ENCODE measurements around the gene USP11.

Gene USP11

DNA sequence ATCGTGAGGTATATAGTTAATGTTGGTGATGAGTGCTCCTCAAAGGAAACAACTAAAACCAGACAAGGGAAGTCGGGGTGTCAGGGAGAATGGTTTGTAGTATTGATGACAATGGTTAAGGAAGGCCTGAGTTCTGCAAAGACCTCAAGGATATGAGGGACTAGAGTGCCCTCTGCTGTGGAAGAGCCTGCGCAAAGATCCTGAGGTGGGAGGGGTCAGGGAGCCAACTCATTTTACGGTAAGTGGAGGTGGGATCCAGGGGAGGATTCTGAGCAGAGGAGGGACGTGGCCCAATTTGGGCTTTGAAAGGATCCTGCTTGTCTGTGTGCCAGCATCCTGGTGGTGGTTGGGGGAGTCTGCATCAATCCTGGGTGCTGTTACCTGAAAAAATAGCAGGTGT is 27.8 kb upstream of the USP11 start:
- no peak for DNase-seq

- DNase-seq: no peak
These were observed 26.5 kb upstream of the USP11 start for GRCh38 chrX:47206316-47206715.

DNA sequence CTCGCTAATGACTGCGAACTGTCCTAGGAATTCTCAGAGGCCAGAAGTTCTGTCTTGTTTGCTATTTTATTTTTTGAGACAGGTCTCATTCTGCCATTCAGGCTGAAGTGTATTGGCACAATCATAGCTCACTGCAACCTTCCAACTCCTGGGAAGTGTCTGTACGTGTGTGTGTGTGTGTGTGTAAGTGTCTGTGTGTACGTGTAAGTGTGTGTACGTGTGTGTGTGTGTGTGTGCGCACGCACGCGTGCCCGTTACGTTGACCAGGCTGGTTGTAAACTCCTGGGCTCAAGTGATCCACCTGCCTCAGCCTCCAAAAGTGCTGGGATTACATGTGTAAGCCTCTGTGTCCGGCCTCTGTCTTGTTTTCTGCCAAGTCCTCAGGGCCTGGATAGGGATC is 24.7 kb upstream of the USP11 start:
- DNase-seq: no peak

DNA sequence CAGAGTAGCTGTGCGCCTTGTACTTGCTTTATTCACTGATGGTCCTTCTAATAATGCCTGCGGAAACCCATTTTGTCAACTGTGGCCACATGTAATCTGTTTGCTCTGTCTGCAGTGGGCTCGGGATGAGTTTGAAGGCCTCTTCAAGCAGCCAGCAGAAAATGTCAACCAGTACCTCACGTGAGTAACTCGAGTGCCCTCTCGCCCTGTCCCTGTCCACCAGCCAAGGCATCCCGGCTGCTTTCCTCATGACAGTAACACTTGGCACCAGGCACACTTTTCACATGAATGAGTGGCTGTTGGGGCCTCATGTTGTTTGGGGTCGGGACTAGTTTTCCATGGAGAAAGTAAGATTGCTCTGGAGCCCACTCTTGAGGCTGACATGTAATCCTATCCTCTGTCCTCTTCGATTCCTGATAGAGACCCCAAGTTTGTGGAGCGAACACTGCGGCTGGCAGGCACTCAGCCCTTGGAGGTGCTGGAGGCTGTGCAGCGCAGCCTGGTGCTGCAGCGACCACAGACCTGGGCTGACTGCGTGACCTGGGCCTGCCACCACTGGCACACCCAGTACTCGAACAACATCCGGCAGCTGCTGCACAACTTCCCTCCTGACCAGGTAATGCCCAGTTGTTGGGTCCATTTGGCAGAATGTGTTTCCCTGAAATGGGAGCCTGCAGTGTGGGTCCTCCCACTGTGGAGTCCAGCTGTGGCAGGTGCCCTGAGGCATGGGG is 23.1 kb upstream of the USP11 start:
- DNase-seq: no peak

GRCh38 chrX:47210661-47211425 is 22.0 kb upstream of the USP11 start:
- no peak for DNase-seq

DNA sequence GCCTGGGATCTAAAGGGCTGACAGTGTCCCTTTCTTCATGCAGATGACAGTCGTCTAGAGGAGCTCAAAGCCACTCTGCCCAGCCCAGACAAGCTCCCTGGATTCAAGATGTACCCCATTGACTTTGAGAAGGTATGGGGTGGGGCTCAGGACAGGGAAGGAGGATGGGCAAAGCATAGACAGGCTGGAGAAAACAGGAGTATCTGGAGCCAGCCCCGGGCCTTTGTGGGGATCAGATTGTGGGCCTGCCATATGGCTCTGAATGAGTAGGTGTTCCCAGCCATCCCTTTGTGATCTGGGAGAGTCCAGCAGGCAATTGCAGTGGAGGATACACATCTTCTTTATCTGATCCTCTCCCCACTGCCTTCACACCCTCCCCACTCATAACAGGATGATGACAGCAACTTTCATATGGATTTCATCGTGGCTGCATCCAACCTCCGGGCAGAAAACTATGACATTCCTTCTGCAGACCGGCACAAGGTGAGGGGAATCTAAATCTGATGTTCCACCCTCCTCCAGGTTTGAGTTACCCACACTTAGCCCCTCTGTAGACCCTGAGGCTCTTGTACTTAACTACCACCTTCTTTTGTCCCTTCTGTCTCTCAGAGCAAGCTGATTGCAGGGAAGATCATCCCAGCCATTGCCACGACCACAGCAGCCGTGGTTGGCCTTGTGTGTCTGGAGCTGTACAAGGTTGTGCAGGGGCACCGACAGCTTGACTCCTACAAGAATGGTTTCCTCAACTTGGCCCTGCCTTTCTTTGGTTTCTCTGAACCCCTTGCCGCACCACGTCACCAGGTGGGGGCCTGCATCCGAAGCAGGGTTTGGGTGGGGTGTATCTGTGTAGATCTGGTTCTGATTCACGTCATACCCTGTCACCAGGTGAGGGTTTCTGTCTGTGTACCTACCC is 20.2 kb upstream of the USP11 start:
- no peak for DNase-seq

DNA sequence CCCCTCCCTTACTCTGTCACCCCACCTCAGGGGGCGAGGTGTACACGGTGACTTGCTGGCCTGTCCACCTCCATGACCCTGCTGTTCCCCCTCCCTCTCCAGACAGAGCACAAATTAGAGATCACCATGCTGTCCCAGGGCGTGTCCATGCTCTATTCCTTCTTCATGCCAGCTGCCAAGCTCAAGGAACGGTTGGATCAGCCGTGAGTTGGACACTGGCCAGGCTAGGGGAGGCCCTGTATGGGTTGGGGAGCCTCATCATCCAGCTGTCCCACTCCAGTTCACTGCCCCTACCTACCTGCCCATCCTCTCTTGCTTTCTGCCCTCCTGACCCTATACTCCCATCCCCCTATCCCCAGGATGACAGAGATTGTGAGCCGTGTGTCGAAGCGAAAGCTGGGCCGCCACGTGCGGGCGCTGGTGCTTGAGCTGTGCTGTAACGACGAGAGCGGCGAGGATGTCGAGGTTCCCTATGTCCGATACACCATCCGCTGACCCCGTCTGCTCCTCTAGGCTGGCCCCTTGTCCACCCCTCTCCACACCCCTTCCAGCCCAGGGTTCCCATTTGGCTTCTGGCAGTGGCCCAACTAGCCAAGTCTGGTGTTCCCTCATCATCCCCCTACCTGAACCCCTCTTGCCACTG is 18.3 kb upstream of the USP11 start:
- DNase-seq: no peak

DNA sequence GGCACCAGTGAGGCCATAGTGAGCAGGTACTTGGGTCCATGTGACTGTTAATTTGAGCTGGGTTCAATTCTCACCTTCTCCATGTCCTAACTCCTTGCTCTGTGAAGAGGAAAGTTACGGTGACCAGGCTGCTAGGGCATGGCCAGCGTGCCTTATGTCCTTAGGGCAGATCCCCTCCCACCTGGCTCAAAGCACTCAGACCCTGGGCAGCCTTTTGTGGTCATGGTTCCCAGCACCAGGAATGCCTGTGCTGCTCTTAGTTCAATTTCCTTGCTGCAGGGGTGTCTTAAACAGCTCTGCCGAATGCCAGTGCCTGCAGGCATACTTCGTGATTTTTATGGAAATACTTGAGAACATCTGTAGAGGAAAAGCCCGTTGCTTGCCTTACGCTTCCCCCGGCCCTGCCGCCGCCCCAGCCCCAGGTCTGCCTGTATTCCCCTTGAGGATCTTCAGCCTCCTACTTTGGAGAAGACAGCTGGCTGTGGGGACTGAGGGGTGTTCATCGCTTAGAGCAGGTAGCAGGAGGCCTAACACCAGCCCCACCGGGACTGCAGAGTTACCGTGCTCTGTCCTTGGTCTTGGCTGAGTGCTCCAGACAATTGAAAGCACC is 17.4 kb upstream of the USP11 start:
- DNase-seq: no peak

GRCh38 chrX:47216393-47216925 is 16.4 kb upstream of the USP11 start:
- no peak for DNase-seq

GRCh38 chrX:47217121-47217851 is 15.5 kb upstream of the USP11 start:
- no peak for DNase-seq

DNA sequence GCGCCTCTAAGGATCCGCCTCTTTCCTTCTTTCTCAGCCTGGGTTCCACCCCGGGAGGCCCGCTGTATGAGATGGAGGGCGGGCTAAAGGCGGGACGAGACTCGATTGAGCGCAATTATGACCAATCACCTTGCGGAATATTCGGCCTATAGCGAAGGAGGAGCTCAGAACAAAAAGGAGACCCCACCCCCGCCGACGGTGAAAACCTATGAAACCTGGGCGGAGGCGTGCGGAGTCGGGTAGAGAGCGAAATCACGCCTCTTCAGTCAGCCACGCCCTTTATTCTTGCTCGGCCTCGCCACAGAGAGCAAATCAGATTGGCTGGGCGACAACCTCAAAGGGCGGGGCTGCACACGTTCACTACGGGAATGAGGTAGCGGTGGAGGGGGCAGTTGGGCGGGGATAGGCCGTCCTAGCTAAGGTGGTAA is 14.9 kb upstream of the USP11 start:
- DNase-seq: peak; percentile 96 to 97

DNA sequence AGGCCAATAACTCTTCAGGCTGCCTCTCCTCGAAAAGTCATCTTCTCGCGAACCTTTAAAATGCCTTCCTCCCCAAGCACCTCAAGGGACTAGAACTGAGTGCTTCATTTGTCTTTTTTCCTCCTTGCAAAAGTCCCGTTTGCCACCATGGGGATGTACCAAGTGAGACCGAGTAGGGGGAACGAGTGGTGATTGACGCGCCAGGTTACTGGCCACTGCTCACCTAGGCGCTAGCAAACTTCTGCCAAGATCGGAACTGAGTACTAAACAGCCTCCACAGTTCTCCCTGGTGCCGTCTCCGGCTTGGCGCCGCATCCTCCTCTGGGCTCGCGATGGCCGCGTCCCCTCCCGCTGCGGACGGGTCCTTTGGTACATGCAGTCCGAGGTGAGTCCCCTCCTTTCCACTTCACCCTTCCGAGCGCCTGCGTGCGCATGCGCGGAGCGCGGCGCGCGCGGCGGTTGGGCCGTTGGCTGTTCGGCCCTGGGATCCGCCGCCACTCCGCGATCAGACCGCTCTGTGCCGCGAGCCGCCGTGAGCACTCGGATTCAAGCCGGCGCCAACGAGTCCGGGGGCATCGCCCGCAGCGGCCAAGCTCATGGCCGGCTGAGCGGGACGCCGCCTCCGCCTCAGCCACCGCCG is 14.4 kb upstream of the USP11 start, which contains the start of gene CDK16:
TSS of gene CDK16 (plus strand) at position 402 of the 640 bp plus-strand sequence. CDS start 4,877 bp downstream, outside the sequence.
- peak; percentile 42 to 83 for DNase-seq

DNA sequence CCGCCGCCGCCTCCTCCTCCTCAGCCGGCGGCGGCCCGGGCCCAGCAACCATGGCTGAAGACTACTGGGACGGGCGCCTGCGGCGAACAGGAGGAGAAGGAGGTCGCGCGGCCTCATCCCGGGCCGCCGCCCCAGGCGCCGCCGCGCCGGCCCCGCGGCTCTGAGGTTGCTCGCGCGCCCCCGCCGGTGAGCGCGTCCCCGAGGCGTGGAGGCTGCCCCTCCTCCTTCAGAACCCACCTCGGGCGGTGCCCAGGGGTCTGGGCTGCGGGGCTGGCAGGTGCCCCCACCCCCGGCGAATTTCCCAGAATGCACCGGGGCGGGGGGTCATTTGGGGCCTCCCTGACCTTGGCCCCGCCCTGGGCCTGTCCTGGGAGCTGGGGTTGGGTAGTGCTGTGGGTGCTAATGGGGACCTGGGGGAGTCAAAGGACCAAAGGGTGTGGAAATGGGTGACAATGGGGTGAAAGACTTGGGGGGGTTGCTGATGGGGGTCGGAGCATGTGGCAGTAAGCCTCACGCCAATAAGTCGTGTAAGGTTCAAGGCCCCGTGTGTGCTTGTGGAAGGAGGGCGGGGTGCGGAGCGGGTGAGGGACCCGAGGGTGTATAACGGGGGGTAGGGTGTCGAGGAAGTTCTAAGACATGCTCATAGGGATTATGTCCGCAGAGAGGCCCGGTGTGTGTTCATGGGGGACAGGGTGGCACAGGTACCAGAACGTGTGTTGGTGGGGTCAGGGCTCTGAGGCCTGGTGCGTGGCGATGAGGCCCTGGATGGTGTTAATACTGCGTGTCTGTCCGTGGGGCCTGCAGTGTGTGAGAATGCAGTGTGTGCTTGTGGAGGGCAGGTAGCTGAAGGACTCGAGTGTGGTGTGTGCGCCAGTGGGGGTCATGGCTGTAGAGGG is 13.6 kb upstream of the USP11 start:
- no peak for DNase-seq

GRCh38 chrX:47221756-47222155 is 11.1 kb upstream of the USP11 start:
- DNase-seq: no peak

GRCh38 chrX:47222751-47223350 is 10.0 kb upstream of the USP11 start:
- no peak for DNase-seq

DNA sequence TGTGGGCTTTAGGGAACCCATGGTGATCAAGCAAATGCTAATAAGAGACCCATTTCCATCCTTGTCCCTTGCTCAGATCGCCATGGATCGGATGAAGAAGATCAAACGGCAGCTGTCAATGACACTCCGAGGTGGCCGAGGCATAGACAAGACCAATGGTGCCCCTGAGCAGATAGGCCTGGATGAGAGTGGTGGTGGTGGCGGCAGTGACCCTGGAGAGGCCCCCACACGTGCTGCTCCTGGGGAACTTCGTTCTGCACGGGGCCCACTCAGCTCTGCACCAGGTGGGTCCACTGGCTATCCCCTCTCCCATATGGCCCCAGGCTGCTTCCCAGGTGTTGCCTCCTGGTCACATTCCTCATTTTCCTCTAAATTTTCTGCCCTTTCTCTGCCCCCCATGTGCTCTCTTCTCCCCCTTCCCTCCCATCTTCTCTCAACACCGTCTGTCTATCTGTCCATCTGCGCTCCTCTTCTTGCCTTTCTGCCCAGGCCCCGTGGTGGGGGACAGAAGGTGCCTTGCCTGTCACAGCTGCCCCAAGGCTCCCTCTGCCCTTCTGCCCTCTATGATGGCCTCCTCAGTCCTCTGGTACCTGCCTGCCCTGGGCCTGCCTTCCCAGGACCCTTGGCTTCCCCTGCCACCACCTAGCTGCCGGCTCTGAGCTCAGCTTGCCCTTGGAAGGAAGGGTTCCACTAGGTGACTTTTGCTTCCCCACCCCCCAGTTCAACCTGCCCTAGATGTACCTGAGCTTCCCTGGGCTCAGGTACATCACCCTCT is 9.1 kb upstream of the USP11 start:
- no peak for DNase-seq

- DNase-seq: no peak
These were observed 8.4 kb upstream of the USP11 start for GRCh38 chrX:47224266-47224895.

GRCh38 chrX:47224896-47225290 is 7.9 kb upstream of the USP11 start:
- no peak for DNase-seq

Data from NCI-H1930 (cell line).